Activated CD8-positive, alpha-beta memory T cell treated with anti-CD3 and anti-CD28 coated beads, Interleukin-2, amount 10 ng/mL, durations not matched to agents 7 days and 5 days (primary cell): ENCODE measurements around the gene OR10A5. TPM values are rescaled to one million over a fixed set of nuclear protein-coding genes. Genes with fewer than 3 reads are reported as not detected.

Experiments used
- ATAC-seq: fragments of 150-1000 bp; cut with Tn5 transposase; one replicate; pipeline ENCODE4 v1.10.0; 2021; ENCODE audit warnings: moderate library complexity
- CTCF ChIA-PET: fragments of 350-600 bp; sonication (Branson Sonifier 250); formaldehyde crosslinking; loops from one replicate; lab custom pipeline; 2021; ENCODE audit warnings: antibody characterized with exemption; lab: Charles Lee
- DNase-seq: peaks from one replicate; pipeline ENCODE4 v3.0.0-alpha.2; 2020
- H3K27ac Mint-ChIP-seq: one replicate; pipeline ENCODE4 v1.8.0; 2021; ENCODE audit warnings: mild to moderate bottlenecking, mixed read lengths
- H3K27me3 Mint-ChIP-seq: one replicate; pipeline ENCODE4 v1.8.0; 2021; ENCODE audit warnings: mixed read lengths
- H3K36me3 Mint-ChIP-seq: one replicate; pipeline ENCODE4 v1.8.0; 2021; ENCODE audit warnings: mild to moderate bottlenecking, mixed read lengths
- H3K4me1 Mint-ChIP-seq: one replicate; pipeline ENCODE4 v1.8.0; 2021; ENCODE audit warnings: mixed read lengths
- H3K4me3 Mint-ChIP-seq: one replicate; pipeline ENCODE4 v1.8.0; 2021; ENCODE audit warnings: mild to moderate bottlenecking, moderate library complexity, mixed read lengths
- H3K9me3 Mint-ChIP-seq: one replicate; pipeline ENCODE4 v1.8.0; 2022; ENCODE audit warnings: low read depth, mixed read lengths
- total RNA-seq, 2 experiments: library from RNA; stranded (reverse); gene quantifications; one replicate each; pipeline ENCODE4 v1.2.3, GENCODE V29; 2021

OR10A5 gene
- total RNA-seq, 2 experiments from 2014 or later = not detected

DNA sequence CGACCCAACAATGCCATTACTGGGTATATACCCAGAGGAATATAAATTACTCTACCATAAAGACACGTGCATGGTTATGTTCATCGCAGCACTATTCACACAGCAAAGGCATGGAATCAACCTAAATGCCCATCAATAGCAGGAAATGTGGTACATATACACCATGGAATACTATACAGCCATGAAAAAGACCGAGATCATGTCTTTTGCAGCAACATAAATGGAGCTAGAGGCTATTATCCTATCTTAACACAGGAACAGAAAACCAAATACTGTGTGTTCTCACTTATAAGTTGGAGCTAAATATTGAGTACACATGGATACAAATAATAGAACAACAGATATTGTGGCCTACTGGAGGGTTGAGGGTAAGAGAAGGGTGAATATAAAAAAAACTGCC is 43.3 kb downstream of the OR10A5 start:
- H3K27me3 Mint-ChIP-seq = peaks cover 21% of the 10 kb centered on the region
- H3K4me3 Mint-ChIP-seq = no peak overlapping the region
- CTCF ChIA-PET = no interaction called here
- H3K4me1 Mint-ChIP-seq = no peaks in the 10 kb centered on the region
- DNase-seq = no peak
- H3K36me3 Mint-ChIP-seq = no peaks in the 10 kb centered on the region
- no peak overlapping the region for H3K27ac Mint-ChIP-seq
- H3K9me3 Mint-ChIP-seq = peaks cover 2% of the 10 kb centered on the region
- ATAC-seq = no peak

GRCh38 chr11:6889835-6890234 is 44.4 kb downstream of the OR10A5 start:
- DNase-seq = no peak
- Mint-ChIP-seq H3K4me1 (no peaks in the 10 kb centered on the region), H3K36me3 (no peaks in the 10 kb centered on the region), H3K27ac (no peak overlapping the region), H3K4me3 (no peak overlapping the region), H3K27me3 (peaks cover 15% of the 10 kb centered on the region), H3K9me3 (peaks cover 2% of the 10 kb centered on the region)
- CTCF ChIA-PET = no interaction called here
- ATAC-seq = no peak

- Mint-ChIP-seq H3K27me3 (peaks cover 8% of the 10 kb centered on the region), H3K36me3 (no peaks in the 10 kb centered on the region), H3K27ac (no peak within 1 kb of the TSS), H3K4me1 (peaks cover 6% of the 10 kb centered on the region), H3K4me3 (no peak within 1 kb of the TSS), H3K9me3 (peaks cover 2% of the 10 kb centered on the region)
- DNase-seq = no peak
- CTCF ChIA-PET = interaction anchor here (0.9 kb wide), 1 partner anchor 79 kb away, joined by 3 read pairs; no protein-coding TSS in a partner anchor
- ATAC-seq = no peak
Observed at GRCh38 chr11:6892400-6892799, 46.9 kb downstream of the OR10A5 start, which contains the start of gene OR2D2. Gene OR2D2 (minus strand): TSS chr11:6892500. CDS start chr11:6892500, 0 bp downstream.

DNA sequence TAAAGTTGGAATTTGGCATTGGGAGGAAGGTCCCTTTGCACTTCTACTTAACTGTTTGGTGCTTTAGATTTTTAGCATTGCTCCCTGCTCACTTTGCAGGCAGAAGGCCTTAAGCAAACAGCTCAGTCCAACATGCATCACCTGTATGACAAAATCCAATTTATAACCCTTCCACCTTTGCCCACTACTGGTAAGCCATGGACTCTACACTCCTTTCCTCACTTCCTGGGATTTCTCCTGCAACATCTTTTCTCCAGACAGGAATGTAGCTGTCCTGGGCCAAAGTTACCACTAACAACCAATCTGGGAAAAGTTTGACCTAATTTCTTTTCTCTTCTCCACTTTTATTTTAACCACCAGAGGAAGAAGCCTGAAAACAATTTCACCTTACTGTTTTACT is 48.6 kb downstream of the OR10A5 start:
- Mint-ChIP-seq H3K4me1 (peaks cover 6% of the 10 kb centered on the region), H3K27me3 (peaks cover 18% of the 10 kb centered on the region), H3K36me3 (no peaks in the 10 kb centered on the region), H3K4me3 (no peak overlapping the region), H3K27ac (no peak overlapping the region), H3K9me3 (no peaks in the 10 kb centered on the region)
- CTCF ChIA-PET = no interaction called here
- no peak for ATAC-seq
- DNase-seq = no peak

DNA sequence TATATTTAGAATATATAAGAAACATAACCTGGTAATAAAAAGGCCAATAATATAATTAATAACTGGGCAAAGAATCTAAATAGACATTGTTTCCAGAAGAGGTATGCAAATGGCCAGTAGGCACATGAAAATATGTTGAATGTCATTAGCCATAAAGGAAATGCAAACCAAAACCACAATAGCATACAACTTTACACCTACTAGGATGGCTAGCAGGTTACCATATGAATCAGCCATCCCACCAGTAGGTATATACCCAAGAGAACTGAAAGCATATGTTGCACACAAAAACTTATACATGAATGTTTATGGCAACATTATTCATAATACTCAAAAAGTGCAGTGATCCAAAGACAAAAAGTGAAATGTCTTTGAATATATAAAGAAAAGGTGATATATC is 49.5 kb downstream of the OR10A5 start:
- no peak for DNase-seq
- Mint-ChIP-seq H3K36me3 (no peaks in the 10 kb centered on the region), H3K4me1 (peaks cover 6% of the 10 kb centered on the region), H3K27ac (no peak overlapping the region), H3K9me3 (no peaks in the 10 kb centered on the region), H3K27me3 (peaks cover 18% of the 10 kb centered on the region), H3K4me3 (no peak overlapping the region)
- peak; percentile 67 for ATAC-seq
- CTCF ChIA-PET = no interaction called here

Other genes with a start within 250 kb of the OR10A5 start
- gene RRP8, start 242.1 kb upstream of the OR10A5 start, total RNA-seq = 10 to 100 TPM; 25.6 to 33.1 TPM
- gene ILK, start 241.9 kb upstream of the OR10A5 start, total RNA-seq = 100 to 1,000 TPM; 151 to 161 TPM
- 100 to 1,000 TPM; 134 to 144 TPM for gene TAF10, start 233.5 kb upstream of the OR10A5 start, total RNA-seq
- gene TPP1, start 226.3 kb upstream of the OR10A5 start, total RNA-seq = 10 to 100 TPM; 76.8 to 79.3 TPM
- under 1 TPM; 0.14 to 0.32 TPM for gene DCHS1, start 189.9 kb upstream of the OR10A5 start, total RNA-seq
- gene MRPL17, start 162.3 kb upstream of the OR10A5 start, total RNA-seq = 10 to 100 TPM; 69.4 to 81.0 TPM
- gene OR2AG2, start 73.7 kb upstream of the OR10A5 start, total RNA-seq = not detected
- gene OR2AG1, start 62.7 kb upstream of the OR10A5 start, total RNA-seq = not detected
- gene OR6A2, start 46.0 kb upstream of the OR10A5 start, total RNA-seq = not detected
- not detected for gene OR10A2, start 17.4 kb downstream of the OR10A5 start, total RNA-seq
- not detected for gene OR10A4, start 30.9 kb downstream of the OR10A5 start, total RNA-seq
- under 1 TPM in 1 of 2 experiments, not detected in 1; 0.21 TPM for gene OR2D2, start 46.8 kb downstream of the OR10A5 start, total RNA-seq
- gene OR2D3, start 75.3 kb downstream of the OR10A5 start, total RNA-seq = not detected
- gene ZNF215, start 80.7 kb downstream of the OR10A5 start, total RNA-seq = 1 to 10 TPM; 1.1 to 1.4 TPM
- not detected for gene ZNF214, start 174.7 kb downstream of the OR10A5 start, total RNA-seq
- under 1 TPM in 1 of 2 experiments, not detected in 1; 0.05 TPM for gene NLRP14, start 174.8 kb downstream of the OR10A5 start, total RNA-seq
- not detected for gene RBMXL2, start 243.3 kb downstream of the OR10A5 start, total RNA-seq